HCT116 (cell line): ENCODE results near the gene ABCB6. TPM values are rescaled to one million over a fixed set of nuclear protein-coding genes. Genes with fewer than 3 reads are reported as not detected.

ENCODE experiments used
- ATAC-seq: fragments of 200-7000 bp; cut with Tn5 transposase; 2 replicates; pipeline ENCODE4 v1.9.1; 2020; ENCODE audit warnings: mild to moderate bottlenecking, moderate library complexity
- BruUV-seq: library from RNA; stranded (reverse); fragments of 400-500 nt; replicated peaks from 2 replicates; lab custom pipeline; 2021; lab: Mats Ljungman, UMichigan
- CTCF ChIA-PET: fragments of 300-600 bp; sonication (Branson Sonifier 250); formaldehyde crosslinking; loops from one replicate; lab custom pipeline; 2021; ENCODE audit warnings: antibody characterized with exemption; lab: Charles Lee
- POLR2A ChIA-PET: fragments of 300-600, 350-600 bp; sonication (Branson Sonifier 250); formaldehyde crosslinking; loops from one replicate; lab custom pipeline; 2021; ENCODE audit warnings: antibody characterized with exemption; lab: Charles Lee
- RAD21 ChIA-PET, 2 experiments: fragments of 300-600 bp; sonication (Branson Sonifier 250); formaldehyde crosslinking; loops; one replicate each; lab custom pipeline; 2023; ENCODE audit warnings: low total read pairs in 2 of 2; ENCODE audit not compliant: uncharacterized antibody in 2 of 2, unreplicated experiment in 2 of 2, low non-redundant PET in 1 of 2; lab: Charles Lee
- DNase-seq: peaks from one replicate; pipeline ENCODE4 v3.0.0-alpha.2; 2010; ENCODE audit warnings: low read depth, low spot score
- H2AFZ ChIP-seq: fragments of 200-600 bp; shearing (Covaris generic), sonication (generic); 2 replicates; pipeline ENCODE4 v1.6.1; 2017; ENCODE audit warnings: low read depth, mixed run types, mixed read lengths, antibody characterized with exemption, low read length; ENCODE audit not compliant: poor library complexity, severe bottlenecking
- H3K27ac ChIP-seq: 2 replicates; pipeline ENCODE4 v1.5.1; 2012; ENCODE audit warnings: low read depth, low read length
- H3K27me3 ChIP-seq: fragments of 200-600 bp; sonication (generic); 2 replicates; pipeline ENCODE4 v1.6.1; 2016; ENCODE audit warnings: mixed run types, low read length, mixed read lengths; ENCODE audit not compliant: insufficient read depth
- H3K36me3 ChIP-seq, 2 experiments: fragments of 200-500 bp in 1 of 2; fragments of 200-600 bp in 1 of 2; sonication (Bioruptor generic) in 1 of 2; sonication (generic) in 1 of 2; 2 replicates each; pipeline versions ENCODE4 v1.5.1 to v1.6.1; 2014 to 2016; ENCODE audit warnings: low read length in 2 of 2, inconsistent platforms in 1 of 2, mixed read lengths in 1 of 2, mixed run types in 1 of 2; ENCODE audit not compliant: insufficient read depth in 2 of 2, control insufficient read depth in 1 of 2
- H3K4me1 ChIP-seq, 2 experiments: fragments of 200-600 bp in 1 of 2; sonication (generic) in 1 of 2; 2 replicates each; pipeline versions ENCODE4 v1.5.1 to v1.6.1; 2012 to 2017; ENCODE audit warnings: low read length in 2 of 2, inconsistent platforms in 1 of 2, mild to moderate bottlenecking in 1 of 2, mixed read lengths in 1 of 2, mixed run types in 1 of 2, moderate library complexity in 1 of 2; ENCODE audit not compliant: insufficient read depth in 2 of 2, control insufficient read depth in 1 of 2
- H3K4me2 ChIP-seq: fragments of 200-600 bp; sonication (generic); 2 replicates; pipeline ENCODE4 v1.6.1; 2017; ENCODE audit warnings: mixed run types, low read length, mixed read lengths
- H3K4me3 ChIP-seq, 2 experiments: fragments of 200-600 bp in 1 of 2; sonication (generic) in 1 of 2; replicated peaks in 1 of 2; 2 replicates each; pipeline ENCODE4 v1.5.1; 2011 to 2016; ENCODE audit warnings: low read length in 2 of 2, control low read depth in 1 of 2, low read depth in 1 of 2, mild to moderate bottlenecking in 1 of 2, mixed read lengths in 1 of 2, mixed run types in 1 of 2
- H3K79me2 ChIP-seq: fragments of 200-600 bp; sonication (generic); 2 replicates; pipeline ENCODE4 v1.6.1; 2017; ENCODE audit warnings: mild to moderate bottlenecking, mixed run types, low read length, moderate library complexity, mixed read lengths; ENCODE audit not compliant: insufficient read depth
- H3K9ac ChIP-seq: fragments of 200-600 bp; sonication (generic); 2 replicates; pipeline ENCODE4 v1.6.1; 2016; ENCODE audit warnings: low read length, mixed read lengths
- H3K9me2 ChIP-seq: fragments of 200-600 bp; sonication (generic), shearing (Covaris generic); 2 replicates; pipeline ENCODE4 v1.6.1; 2017; ENCODE audit warnings: mixed run types, mild to moderate bottlenecking, moderate library complexity; ENCODE audit not compliant: insufficient read depth
- H3K9me3 ChIP-seq, 2 experiments: fragments of 200-500 bp in 1 of 2; fragments of 200-600 bp in 1 of 2; sonication (Bioruptor generic) in 1 of 2; sonication (generic) in 1 of 2; 2 replicates each; pipeline ENCODE4 v1.6.1; 2014 to 2017; ENCODE audit warnings: low read length in 2 of 2, mixed read lengths in 2 of 2, inconsistent platforms in 1 of 2, low read depth in 1 of 2, mild to moderate bottlenecking in 1 of 2, mixed run types in 1 of 2, moderate library complexity in 1 of 2; ENCODE audit not compliant: control insufficient read depth in 1 of 2, insufficient read depth in 1 of 2
- H4K20me1 ChIP-seq: fragments of 200-600 bp; sonication (generic), shearing (Covaris generic); 2 replicates; pipeline ENCODE4 v1.6.1; 2017; ENCODE audit warnings: mixed run types, mild to moderate bottlenecking, moderate library complexity; ENCODE audit not compliant: insufficient read depth
- CBX3 ChIP-seq: IDR thresholded peaks from 2 replicates; pipeline ENCODE4 v1.6.1; 2012; ENCODE audit warnings: low read depth
- CEBPB ChIP-seq: IDR thresholded peaks from 2 replicates; pipeline ENCODE4 v1.6.1; 2012; ENCODE audit warnings: low read depth
- CTCF ChIP-seq, 3 experiments: fragments of 200-600 bp in 1 of 3; sonication (generic) in 1 of 3; IDR thresholded peaks in 2 of 3; conservative IDR thresholded peaks in 1 of 3; 2 replicates each; pipeline ENCODE4 v1.5.1; 2012 to 2017; ENCODE audit warnings: low read depth in 2 of 3, low read length in 2 of 3, antibody characterized with exemption in 1 of 3, borderline replicate concordance in 1 of 3, control low read depth in 1 of 3, mild to moderate bottlenecking in 1 of 3, mixed read lengths in 1 of 3, mixed run types in 1 of 3, moderate library complexity in 1 of 3; ENCODE audit not compliant: insufficient read depth in 1 of 3
- EGR1 ChIP-seq: IDR thresholded peaks from 2 replicates; pipeline ENCODE4 v1.6.1; 2012; ENCODE audit warnings: low read depth
- ELF1 ChIP-seq: IDR thresholded peaks from 2 replicates; pipeline ENCODE4 v1.6.1; 2012; ENCODE audit warnings: low read depth, borderline replicate concordance
- EZH2 ChIP-seq: fragments of 200-600 bp; sonication (generic); IDR thresholded peaks from 2 replicates; pipeline ENCODE4 v1.6.1; 2017; ENCODE audit warnings: antibody characterized with exemption, mixed run types
- EZH2phosphoT487 ChIP-seq: fragments of 200-600 bp; IDR thresholded peaks from 2 replicates; pipeline ENCODE4 v1.6.1; 2018; ENCODE audit warnings: antibody characterized with exemption, borderline replicate concordance
- POLR2A ChIP-seq: IDR thresholded peaks from 2 replicates; pipeline ENCODE4 v1.7.0; 2011; ENCODE audit warnings: borderline replicate concordance; ENCODE audit not compliant: insufficient read depth, insufficient read length; ENCODE audit errors: extremely low read depth
- POLR2AphosphoS5 ChIP-seq: IDR thresholded peaks from 2 replicates; pipeline ENCODE4 v1.6.1; 2011; ENCODE audit warnings: mild to moderate bottlenecking, low read depth, low read length, moderate library complexity
- RAD21 ChIP-seq: IDR thresholded peaks from 2 replicates; pipeline ENCODE4 v1.6.1; 2012; ENCODE audit warnings: low read depth, mild to moderate bottlenecking
- REST ChIP-seq: IDR thresholded peaks from 2 replicates; pipeline ENCODE4 v1.6.1; 2012; ENCODE audit warnings: low read depth
- SIN3A ChIP-seq: IDR thresholded peaks from 2 replicates; pipeline ENCODE4 v1.6.1; 2012; ENCODE audit warnings: low read depth
- SP1 ChIP-seq: IDR thresholded peaks from 2 replicates; pipeline ENCODE4 v1.6.1; 2012; ENCODE audit warnings: low read depth
- SRF ChIP-seq: IDR thresholded peaks from 2 replicates; pipeline ENCODE4 v1.6.1; 2012; ENCODE audit warnings: low read depth
- TCF7L2 ChIP-seq: IDR thresholded peaks from 2 replicates; pipeline ENCODE4 v1.7.0; 2011; ENCODE audit warnings: borderline replicate concordance, inconsistent platforms; ENCODE audit not compliant: insufficient read depth, insufficient read length; ENCODE audit errors: extremely low read depth
- YY1 ChIP-seq: IDR thresholded peaks from 2 replicates; pipeline ENCODE4 v1.6.1; 2011; ENCODE audit warnings: low read length, low read depth, moderate library complexity, mild to moderate bottlenecking; ENCODE audit not compliant: insufficient replicate concordance; ENCODE audit errors: extremely low read depth
- ZBTB33 ChIP-seq: IDR thresholded peaks from 2 replicates; pipeline ENCODE4 v1.6.1; 2011; ENCODE audit warnings: mild to moderate bottlenecking, low read length, moderate library complexity; ENCODE audit not compliant: insufficient replicate concordance; ENCODE audit errors: extremely low read depth
- ZFX ChIP-seq: fragments of 450-650 bp; IDR thresholded peaks from 2 replicates; pipeline ENCODE4 v1.6.1; 2017
- ZNF274 ChIP-seq: fragments of 200-500 bp; sonication (Bioruptor generic); IDR thresholded peaks from 2 replicates; pipeline ENCODE4 v1.6.1; 2014; ENCODE audit warnings: mild to moderate bottlenecking, low read depth, low read length, inconsistent platforms
- intact Hi-C: fragments of 100-400 bp; cut with micrococcal nuclease; formaldehyde crosslinking; loops from 2 replicates; pipeline ENCODE4 v1.10.0; 2022
- total RNA-seq: library from RNA; stranded (reverse); gene quantifications from one replicate; pipeline ENCODE4 v1.2.1, GENCODE V29; 2021; ENCODE audit not compliant: unreplicated experiment
- TF ChIP-seq, protein P1 (sequence below): IDR thresholded peaks from 2 replicates; pipeline ENCODE4 v1.6.1; 2012

The ABCB6 gene
- total RNA-seq, 1 experiment from 2014 or later = 24.5 TPM

- intact Hi-C loops = no loop called here
- Histone ChIP-seq H3K4me1 (peaks cover 9 to 27% of the 10 kb centered on the region in 2 experiments; a peak in 3 of 4 replicates), H3K27me3 (no peaks in the 10 kb centered on the region), H3K79me2 (no peaks in the 10 kb centered on the region), H3K9ac (no peak overlapping the region), H3K4me2 (no peak overlapping the region), H2AFZ (no peak overlapping the region), H3K27ac (no peak overlapping the region), H3K36me3 (peaks cover 25 to 26% of the 10 kb centered on the region in 2 experiments; a peak in 3 of 4 replicates), H3K4me3 (no peak overlapping the region), H3K9me2 (no peaks in the 10 kb centered on the region), H3K9me3 (no peaks in the 10 kb centered on the region), H4K20me1 (no peaks in the 10 kb centered on the region)
- BruUV-seq = no TSS peak
- ChIA-PET POLR2A (no interaction called here), RAD21 (no interaction called here), CTCF (no interaction called here)
- no peak for ATAC-seq
- TF ChIP-seq SIN3A (no peak), CBX3 (no peak), SP1 (no peak), TCF7L2 (no peak), ZBTB33 (no peak), CEBPB (no peak), POLR2AphosphoS5 (no peak), ELF1 (no peak), RAD21 (no peak), REST (no peak), ZFX (no peak), EGR1 (no peak), ZNF274 (no peak), SRF (no peak), EZH2 (no peak), YY1 (no peak), EZH2phosphoT487 (no peak), POLR2A (no peak), CTCF (IDR thresholded peaks at IDR 0.05 in 2 of 3, conservative IDR thresholded peaks at IDR 0.05 in 1 of 3; ENCODE audit: borderline replicate concordance in 1 of 3, insufficient read depth in 1 of 3, low read depth in 2 of 3, low read length in 2 of 3) (no peak)
- TF ChIP-seq, protein P1, sequence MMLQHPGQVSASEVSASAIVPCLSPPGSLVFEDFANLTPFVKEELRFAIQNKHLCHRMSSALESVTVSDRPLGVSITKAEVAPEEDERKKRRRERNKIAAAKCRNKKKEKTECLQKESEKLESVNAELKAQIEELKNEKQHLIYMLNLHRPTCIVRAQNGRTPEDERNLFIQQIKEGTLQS = no peak
- DNase-seq = no peak
These were observed 3.3 kb upstream of the ABCB6 start for GRCh38 chr2:219221957-219222518.
